ENCODE data around the gene PPFIA1.

DNA sequence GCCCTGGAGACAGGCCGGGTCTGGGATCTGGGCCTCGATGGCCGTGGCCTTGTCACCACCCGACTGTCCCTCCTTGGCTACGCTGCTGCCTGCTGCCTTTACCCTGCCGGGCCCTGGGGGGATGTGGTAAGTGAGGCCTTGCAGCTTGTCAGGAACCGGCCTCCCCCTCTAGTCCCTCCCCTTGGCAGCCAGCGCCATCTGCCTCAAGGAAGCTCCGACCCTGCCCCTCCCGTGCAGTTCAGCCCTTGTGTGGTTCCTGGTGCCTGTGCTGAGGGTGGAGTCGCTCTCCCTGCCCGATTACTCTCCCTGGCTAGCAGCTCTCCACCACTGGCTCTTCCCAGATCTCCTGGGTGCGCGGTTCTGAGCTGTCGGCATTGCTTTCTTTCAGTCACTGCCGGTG, 161.6 kb downstream of the PPFIA1 start:
- TF ChIP-seq EZH2 (IDR thresholded peaks at IDR 0.05) (no peak), POLR2AphosphoS5 (IDR thresholded peaks at IDR 0.05; ENCODE audit: borderline replicate concordance, low read depth, low read length) (no peak), FOXP2 (optimal IDR thresholded peaks at IDR 0.05; ENCODE audit: control extremely low read depth, extremely low read length, insufficient read depth) (no peak)

Data from SK-N-MC (cell line).